HL-60 (cell line): ENCODE measurements around the gene SLCO6A1.

Source experiments
- CTCF ChIP-seq: IDR thresholded peaks from one replicate; pipeline ENCODE4 v1.5.1; 2011; ENCODE audit warnings: low read length, control low read depth, inconsistent platforms; ENCODE audit not compliant: insufficient read depth
- TF ChIP-seq, protein P1 (sequence below): IDR thresholded peaks from 2 replicates; pipeline ENCODE4 v1.6.1; 2012; ENCODE audit warnings: low read depth; ENCODE audit not compliant: insufficient replicate concordance

GRCh38 chr5:102324714-102325113, 174.1 kb downstream of the SLCO6A1 start:
- TF ChIP-seq CTCF: no peak
- TF ChIP-seq, protein P1, sequence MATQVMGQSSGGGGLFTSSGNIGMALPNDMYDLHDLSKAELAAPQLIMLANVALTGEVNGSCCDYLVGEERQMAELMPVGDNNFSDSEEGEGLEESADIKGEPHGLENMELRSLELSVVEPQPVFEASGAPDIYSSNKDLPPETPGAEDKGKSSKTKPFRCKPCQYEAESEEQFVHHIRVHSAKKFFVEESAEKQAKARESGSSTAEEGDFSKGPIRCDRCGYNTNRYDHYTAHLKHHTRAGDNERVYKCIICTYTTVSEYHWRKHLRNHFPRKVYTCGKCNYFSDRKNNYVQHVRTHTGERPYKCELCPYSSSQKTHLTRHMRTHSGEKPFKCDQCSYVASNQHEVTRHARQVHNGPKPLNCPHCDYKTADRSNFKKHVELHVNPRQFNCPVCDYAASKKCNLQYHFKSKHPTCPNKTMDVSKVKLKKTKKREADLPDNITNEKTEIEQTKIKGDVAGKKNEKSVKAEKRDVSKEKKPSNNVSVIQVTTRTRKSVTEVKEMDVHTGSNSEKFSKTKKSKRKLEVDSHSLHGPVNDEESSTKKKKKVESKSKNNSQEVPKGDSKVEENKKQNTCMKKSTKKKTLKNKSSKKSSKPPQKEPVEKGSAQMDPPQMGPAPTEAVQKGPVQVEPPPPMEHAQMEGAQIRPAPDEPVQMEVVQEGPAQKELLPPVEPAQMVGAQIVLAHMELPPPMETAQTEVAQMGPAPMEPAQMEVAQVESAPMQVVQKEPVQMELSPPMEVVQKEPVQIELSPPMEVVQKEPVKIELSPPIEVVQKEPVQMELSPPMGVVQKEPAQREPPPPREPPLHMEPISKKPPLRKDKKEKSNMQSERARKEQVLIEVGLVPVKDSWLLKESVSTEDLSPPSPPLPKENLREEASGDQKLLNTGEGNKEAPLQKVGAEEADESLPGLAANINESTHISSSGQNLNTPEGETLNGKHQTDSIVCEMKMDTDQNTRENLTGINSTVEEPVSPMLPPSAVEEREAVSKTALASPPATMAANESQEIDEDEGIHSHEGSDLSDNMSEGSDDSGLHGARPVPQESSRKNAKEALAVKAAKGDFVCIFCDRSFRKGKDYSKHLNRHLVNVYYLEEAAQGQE: no peak
